ENCODE measurements around the gene SDC1.

Gene SDC1

DNA sequence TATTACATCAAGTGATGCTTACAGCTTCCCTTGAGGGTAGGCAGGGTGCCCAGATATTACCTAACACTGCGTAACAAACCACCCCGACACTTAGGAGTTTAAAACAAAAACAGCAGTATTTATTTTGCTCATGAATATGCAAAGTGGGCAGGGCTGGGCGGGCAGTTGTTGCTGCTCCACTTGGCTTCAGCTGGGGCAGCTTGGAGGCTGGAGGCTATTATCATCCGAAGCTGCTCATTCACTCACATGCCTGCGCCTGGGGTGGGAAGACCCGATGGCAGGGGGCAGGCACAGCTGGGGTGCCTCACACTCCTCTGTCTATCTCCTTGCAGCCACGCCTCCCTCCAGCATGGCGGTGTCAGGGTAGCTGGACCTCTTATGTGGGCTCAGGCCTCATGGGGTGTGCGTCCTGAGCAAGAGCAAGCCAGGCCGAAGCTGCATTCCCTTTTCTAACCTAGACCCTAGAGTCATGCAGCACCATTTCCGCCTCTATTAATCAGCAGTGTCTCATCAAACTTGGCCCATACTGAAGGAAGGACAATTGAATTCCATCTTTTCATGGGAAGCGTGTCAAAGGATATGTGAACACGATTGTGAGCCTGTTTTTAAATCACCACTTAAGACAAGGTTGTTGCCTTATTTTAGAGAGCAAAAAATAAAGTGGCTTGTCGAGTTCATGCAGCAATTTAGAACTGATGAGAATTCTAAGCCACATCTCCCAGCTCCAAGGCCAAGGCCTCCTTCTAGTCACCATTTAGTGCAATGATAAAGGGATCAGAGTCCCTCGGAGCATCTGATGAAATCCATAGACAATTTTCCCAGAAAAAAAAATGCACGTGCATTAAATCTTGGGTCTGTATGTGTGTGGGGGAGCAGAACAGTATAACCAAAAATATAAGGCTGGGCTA, 54.9 kb downstream of the SDC1 start:
- no peak for DNase-seq (ENCODE audit: low spot score)

DNA sequence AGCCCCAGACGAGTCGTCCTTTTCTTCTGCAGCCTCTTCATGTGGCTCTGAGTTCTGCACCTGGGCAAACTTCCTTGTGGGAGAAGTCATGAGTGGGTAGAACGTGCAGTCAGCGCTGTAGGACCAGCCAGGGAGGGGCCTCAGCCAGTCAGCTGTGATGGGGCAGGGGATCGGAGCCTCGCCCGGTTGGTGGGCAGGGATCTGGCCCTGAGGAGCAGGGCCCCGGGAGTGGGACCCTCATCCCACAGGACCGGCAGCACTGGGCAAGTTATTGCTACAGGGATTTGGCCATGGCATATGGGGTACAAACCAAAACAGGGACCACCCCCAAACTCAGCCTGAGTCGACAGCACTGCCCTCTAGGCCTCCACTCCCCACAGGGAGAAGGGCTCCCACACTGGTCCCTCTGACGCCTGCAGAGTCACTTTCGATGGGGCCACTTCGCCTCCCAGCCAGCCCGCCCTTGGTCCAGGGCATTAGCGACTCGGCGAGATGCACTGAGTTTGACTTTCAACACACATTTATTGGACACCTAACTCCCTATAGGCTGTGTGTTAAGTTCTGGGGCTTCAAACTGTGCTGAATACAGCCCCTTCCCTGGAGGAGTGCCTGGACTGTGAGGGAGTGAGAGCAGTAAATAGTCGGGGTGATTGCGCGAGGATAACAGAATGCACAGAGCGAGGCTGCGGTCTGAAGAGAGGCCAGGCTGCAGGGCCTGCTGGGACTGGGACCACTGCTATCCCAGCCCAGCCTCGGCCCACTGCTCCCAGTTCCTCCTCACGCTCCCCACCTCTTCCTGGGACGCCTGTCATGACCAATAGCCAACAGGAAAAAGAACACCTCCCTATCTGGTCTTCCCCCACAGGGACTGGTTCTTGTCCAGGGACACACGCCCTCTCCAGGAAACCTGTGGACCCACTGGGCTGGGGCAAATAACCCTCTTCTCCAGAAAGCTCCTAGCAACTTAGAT, 55.9 kb downstream of the SDC1 start:
- no peak for DNase-seq (ENCODE audit: low spot score)

DNA sequence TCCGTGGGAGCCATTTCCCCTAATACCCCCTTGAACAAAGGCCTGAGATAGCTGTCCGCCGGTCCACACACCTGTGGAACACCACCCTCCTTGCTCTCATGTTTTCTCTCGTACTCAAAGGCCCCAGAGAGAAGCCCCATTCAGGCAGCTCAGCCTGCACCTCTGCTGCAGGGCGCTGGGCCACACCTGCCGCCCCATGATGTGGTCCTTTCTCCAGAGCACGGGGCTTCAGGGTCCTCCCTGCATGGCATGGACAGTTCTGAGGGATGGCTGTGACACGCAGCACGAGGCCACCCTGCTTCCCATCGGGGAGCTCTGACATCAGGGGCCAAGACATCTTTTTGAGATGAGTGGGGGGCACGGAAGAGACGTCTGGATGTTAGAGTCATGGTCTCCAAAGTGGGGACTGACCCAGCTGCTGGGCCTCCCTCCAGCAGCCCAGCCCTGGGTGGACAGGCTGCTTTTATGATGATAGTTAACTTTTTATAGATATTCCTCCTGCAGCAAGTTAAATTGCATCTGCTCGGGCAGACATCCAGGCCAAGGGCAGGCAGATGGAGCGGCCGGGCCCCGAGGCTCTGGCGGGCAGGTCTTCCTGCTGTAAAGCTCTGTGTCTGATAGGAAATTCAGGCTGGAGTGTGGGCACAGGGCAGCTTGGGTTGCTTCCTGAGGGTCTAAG, 56.7 kb downstream of the SDC1 start:
- DNase-seq (ENCODE audit: low spot score): no peak

DNA sequence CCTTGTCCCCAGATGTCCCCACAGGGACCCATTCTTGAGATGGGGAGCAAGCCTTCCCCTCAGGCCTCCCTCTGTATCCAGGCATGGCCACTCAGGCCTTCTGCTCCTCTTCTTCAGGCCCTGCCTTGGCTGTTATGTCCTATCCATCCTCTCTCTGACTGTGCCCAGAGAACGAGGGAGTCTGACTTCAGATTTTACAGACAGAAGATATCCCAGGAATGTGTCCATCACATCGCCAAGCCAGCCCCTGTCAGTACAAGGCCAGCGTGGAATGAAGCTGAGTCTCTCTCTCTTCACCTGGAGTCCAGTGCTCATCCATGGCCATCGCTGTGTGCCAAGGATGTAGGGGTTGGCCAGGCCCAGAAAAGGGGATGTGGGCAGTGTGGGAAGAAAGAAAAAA, 57.6 kb downstream of the SDC1 start:
- DNase-seq (ENCODE audit: low spot score): peak; percentile 47

DNA sequence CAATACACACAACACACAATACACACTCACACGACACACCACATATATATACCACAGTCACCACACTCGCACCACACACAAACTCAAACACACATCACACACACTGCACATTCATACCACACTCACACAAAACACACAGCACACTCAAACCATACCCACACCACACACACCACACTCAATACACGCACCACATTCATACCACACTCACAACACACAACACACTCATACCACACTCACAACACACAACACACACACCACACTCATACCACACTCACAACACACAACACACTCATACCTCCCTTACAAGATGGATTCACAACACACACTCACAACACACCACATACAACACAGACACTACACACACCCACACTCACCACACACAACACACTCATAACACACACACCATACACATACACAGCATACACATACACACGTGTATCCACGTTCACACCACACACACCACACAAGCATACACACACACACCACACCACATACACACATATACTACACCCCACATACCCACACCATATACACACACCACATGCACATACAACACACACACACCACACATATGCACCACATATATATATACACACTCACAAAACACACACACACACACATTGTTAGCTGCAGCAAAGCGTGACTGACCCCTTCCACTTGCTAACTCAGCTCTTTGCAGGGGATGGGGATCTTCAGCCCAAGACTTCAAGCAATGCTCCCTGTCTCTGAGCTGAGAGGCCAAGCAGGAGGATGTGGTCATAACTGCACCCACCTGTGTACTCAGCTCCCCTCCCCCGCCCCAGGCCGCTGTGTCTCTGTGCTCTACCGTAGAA, 59.0 kb downstream of the SDC1 start:
- DNase-seq (ENCODE audit: low spot score): peak; percentile 76

DNA sequence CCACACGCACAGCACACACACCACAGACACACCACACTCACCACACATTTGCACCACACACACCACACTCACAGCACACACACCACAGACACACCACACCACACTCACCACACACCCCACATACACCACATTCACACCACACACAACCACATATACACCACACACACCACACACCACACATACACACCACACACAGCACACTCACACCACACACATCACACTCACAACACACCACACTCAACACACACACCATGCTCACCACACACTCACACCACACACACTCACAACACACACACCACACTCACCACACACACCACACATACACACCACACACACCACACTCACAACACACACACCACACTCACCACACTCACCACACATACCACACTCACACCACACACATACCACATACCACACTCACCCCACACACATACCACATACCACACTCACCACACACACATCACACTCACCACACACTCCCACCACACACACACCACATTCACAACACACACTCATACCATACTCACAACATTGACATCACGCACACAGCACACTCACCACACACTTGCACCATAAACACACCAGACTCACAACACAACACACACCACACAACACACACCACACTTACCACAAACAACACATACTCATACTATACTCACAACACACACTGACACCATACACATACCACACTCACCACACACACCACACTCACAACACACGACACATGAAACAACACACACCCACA, 60.0 kb downstream of the SDC1 start:
- DNase-seq (ENCODE audit: low spot score): peak; percentile 20

DNA sequence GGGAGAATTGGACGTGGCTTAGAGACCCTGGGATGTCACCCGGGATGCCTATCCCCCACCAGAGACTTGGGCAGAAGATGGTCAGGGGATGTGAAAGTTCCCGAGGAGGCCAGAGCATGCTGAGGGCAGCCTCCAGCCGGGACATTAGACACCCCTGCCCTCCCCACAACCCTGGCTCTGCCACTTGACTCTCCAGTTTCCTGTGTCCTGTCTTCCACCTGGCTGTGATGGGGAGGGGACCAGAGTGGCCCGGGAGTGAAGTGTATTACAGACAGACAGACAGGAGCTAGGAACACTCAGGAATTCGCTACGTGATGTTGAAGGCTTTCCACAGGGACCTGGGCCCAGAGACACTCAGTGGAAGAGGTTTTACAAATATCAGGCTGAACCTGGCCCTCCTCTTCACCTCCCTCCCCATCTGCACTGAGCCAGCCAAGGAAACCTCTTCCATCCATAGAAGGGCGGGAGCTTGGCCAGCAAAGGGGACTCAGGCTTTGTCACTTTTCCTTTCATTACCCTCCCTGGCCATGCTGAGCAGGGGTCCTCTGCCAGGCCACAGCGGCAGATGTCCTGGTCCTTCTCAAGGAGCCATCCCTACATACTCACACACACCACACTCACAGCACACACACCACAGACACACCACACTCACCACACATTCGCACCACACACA, 60.7 kb downstream of the SDC1 start:
- no peak for DNase-seq (ENCODE audit: low spot score)

DNA sequence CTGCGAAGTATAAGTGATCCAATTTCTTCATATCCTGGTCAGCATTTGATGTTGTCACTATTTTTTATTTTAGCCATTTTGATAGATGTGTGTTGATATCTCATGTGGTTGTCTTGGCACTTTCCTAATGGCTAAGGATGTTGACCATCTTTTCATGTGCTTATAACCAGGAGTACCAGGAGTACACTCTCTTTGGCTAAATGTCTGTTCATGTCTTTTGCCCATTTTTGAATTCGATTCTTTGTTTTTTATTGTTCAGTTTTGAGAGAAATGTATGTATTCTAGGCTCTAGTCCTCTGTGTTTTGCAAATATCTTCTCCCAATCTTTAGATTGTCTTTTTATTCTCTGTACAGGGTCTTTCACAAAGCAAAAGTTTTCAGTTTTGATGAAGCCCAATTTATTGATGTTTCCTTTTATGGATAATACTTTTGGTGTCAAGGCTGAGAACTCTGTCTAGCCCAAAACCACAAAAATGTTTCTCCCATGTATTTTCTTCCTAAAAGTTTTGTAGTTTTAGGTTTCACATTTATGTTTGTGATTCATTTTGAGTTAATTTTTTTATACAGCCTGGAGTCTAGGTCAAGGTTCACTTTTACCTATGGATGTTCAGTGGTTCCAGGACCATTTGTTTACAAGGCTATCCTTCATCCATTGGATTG, 65.4 kb downstream of the SDC1 start:
- DNase-seq (ENCODE audit: low spot score): no peak

DNA sequence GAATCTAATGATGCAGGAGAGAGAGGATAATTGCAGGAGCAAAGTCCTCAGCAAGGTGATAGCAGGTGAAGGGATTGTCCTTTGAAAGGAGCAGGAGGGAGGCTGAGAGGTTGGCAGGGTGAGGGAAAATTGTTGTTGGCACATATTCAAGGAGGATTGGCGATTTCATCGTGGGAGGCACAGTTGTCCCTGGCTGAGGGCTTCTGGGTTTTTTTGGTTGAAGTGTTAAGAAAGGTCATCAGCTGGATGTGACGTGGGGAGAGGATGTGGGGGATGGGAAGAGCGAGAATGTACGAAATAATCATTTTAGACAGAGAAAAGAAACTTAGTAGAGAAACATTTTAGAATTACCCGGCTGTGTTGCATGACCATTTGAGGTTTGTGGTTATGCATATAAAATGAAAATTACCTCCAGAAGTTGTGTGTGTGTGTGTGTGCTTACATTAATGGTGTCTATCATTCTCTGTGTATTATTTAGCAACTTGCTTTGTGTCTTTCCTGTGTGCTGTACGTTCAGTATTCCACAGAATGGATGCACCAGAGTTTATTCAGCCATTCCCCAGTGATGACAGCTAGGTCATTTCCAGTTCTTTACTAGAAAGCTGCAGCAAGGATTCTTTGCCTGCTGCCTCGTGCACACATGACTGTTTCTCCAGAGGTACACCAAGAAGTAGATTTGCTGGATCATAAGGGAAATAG, 67.6 kb downstream of the SDC1 start:
- no peak for DNase-seq (ENCODE audit: low spot score)

DNA sequence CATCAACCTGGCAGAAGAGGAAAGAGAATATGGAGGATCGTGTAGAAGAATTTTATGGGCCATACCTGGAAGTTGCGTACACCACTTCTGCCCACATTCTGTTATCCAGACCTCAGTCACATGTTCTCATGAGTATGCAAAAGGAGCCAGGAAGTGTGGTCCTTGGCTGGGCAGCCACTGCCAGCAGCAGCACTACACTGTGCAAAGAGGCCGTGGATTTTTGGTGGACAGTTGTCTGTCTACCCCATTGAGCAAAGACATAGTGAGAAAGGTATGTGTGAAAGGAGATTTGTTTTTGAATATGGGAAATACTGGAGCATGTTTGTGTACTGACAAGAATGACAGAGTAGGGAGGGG, 68.1 kb downstream of the SDC1 start:
- DNase-seq (ENCODE audit: low spot score): no peak

DNA sequence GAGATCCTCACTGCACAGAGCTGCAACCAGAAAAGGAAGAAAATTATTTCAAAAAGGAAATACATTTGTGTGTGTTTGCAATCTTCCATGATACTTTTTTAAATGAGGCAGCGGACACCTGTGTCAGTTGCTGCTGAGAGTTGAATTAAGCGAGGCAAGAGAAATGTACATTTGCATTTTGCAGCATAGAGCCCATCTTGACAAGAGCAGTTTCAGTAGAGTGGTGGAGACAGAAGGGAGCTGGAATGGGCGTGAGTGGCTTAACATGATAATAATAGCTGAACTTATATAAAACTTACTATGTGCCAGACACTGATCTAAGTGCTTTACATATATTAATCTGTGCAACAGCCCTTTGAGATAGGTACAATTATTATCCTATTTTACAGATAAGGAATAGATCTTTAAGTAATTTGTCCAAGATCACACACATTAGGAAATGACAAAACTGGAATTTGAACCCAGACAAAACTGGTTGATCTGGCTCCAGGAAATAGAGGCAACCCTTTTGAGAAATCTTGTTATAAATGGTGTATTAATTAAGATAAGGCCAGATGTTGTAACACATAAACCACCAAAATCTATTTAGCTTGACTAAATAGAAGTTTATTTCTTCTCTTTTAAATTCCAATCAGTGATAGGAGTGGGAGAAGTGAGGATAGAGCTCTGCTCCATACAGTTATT, 68.7 kb downstream of the SDC1 start:
- DNase-seq (ENCODE audit: low spot score): no peak

DNA sequence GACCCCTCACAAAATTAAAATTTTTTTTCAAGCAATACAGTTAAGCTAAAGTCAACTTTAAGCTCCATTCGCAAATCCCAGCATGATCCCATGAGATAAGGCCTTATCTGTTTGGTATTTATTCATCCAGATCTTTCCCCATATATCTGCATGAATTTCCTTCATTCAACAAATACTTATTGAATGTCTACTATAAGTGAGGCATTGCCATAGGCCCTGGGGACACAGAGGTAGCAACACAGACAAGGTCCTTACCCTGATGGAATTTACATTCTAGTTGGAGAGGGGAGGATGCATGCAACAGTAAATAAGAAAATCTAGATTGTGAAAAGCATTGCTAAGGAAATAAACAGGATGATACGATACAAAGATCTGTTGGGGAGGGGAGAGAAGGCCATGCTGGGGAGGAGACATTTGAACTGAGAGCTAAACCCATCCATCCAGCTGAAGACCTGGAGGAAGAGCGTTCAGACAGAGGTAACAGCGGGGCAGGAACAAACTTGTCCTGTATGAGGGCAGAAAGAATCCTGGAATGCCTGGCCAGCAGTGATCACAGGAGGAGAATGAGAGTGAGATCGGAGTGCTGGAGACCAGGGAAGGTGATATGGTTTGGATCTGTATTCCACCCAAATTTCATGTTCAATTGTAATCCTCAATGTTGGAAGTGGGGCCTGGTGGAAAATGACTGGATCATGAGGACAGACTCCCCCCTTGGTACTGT, 71.6 kb downstream of the SDC1 start:
- DNase-seq (ENCODE audit: low spot score): no peak

DNA sequence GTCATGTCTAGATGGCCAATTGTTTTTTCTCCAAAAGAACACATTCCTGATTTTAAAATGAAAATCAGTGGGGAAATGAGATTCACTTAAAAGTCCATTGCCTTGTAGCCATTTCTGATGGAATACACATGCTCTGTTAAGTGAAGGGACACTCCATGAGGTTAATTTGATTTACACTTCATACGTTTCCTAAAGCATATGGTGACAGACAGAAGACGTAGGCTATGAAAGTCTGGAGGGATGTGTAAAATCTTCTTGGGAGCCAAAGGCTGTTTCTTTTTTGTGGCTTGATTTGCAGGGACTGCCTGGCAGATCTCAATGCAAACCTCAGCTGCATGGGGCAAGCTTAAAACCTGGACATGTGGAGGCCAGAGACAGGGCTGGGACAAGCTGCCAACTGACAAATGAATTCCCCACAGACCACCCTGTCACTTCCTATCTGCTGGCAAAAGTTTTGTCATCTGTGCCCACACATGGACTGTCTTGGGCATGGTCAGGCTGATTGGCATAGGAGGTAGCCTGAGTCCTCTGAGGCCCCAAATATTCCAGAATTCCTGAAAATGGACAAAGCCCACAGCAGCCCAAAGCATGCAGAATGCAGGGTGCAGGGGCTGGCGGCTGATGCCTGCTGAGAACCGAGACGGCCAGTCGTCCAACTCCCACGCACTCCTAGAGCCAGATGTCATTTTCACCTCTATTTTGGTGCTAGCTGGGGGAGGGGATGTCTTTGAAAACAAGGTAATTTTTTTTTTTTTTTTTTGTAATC, 73.9 kb downstream of the SDC1 start:
- no peak for DNase-seq (ENCODE audit: low spot score)
